GM12892 (cell line): ENCODE measurements around the gene NIP7.
A peak's percentile ranks its signal among the peaks of the same experiment; 100 is the strongest.

Source experiments
- DNase-seq: peaks from one replicate; pipeline ENCODE4 v3.0.0; 2011; ENCODE audit not compliant: insufficient read length
- FAIRE-seq: peaks from 2 replicates; lab custom pipeline; 2011; peaks lifted over from hg19 to GRCh38; lab: Jason Lieb, UNC
- POLR2A ChIP-seq: IDR thresholded peaks from 2 replicates; pipeline ENCODE4 v1.6.1; 2011; ENCODE audit warnings: low read depth, low read length, control low read depth
- POLR2AphosphoS5 ChIP-seq: IDR thresholded peaks from 2 replicates; pipeline ENCODE4 v1.6.1; 2011; ENCODE audit warnings: low read depth, low read length, control low read depth
- TAF1 ChIP-seq: IDR thresholded peaks from 2 replicates; pipeline ENCODE4 v1.6.1; 2011; ENCODE audit warnings: low read depth, mild to moderate bottlenecking, control low read depth, low read length, borderline replicate concordance

Gene NIP7

GRCh38 chr16:69329369-69330285, 9.9 kb upstream of the NIP7 start:
- DNase-seq (peak; percentile 54), FAIRE-seq (no peak)
- TF ChIP-seq POLR2A (no peak), TAF1 (no peak)

- TF ChIP-seq TAF1 (no peak), POLR2A (peak; percentile 88), POLR2AphosphoS5 (peak; percentile 83; the same call in 1 of the 2 replicates)
- DNase-seq (peak; percentile 90), FAIRE-seq (peak; percentile 90)
Measured at GRCh38 chr16:69330286-69331109, 9.1 kb upstream of the NIP7 start, which contains the start of gene PDF. Gene PDF, minus strand, starts transcription at chr16:69330588. Its CDS starts 18 bp downstream, at chr16:69330570.

GRCh38 chr16:69334696-69335095, 4.9 kb upstream of the NIP7 start:
- DNase-seq: no peak
- TF ChIP-seq TAF1: no peak
- no peak for TF ChIP-seq POLR2AphosphoS5
- no peak for TF ChIP-seq POLR2A
- FAIRE-seq: no peak

GRCh38 chr16:69338557-69339288, 849 bp upstream of the NIP7 start:
- DNase-seq (no peak), FAIRE-seq (no peak)

GRCh38 chr16:69340095-69340644, 598 bp downstream of the NIP7 start:
- no peak for DNase-seq
- TF ChIP-seq TAF1: no peak
- no peak for TF ChIP-seq POLR2AphosphoS5
- no peak for TF ChIP-seq POLR2A
- FAIRE-seq: peak; percentile 63

More at GRCh38 chr16:69338557-69339288, 849 bp upstream of the NIP7 start:
- no peak for TF ChIP-seq POLR2A
- no peak for TF ChIP-seq TAF1
- TF ChIP-seq POLR2AphosphoS5: no peak

- TF ChIP-seq TAF1 (no peak), POLR2A (no peak), POLR2AphosphoS5 (no peak)
- no peak for FAIRE-seq
- DNase-seq: no peak
Measured at GRCh38 chr16:69344171-69344570, 4.6 kb downstream of the NIP7 start.

- FAIRE-seq (no peak), DNase-seq (no peak)
- TF ChIP-seq POLR2AphosphoS5: no peak
- TF ChIP-seq TAF1: no peak
- no peak for TF ChIP-seq POLR2A
Measured at GRCh38 chr16:69345923-69346322, 6.4 kb downstream of the NIP7 start.

GRCh38 chr16:69346683-69347082, 7.1 kb downstream of the NIP7 start:
- DNase-seq (no peak), FAIRE-seq (no peak)
- TF ChIP-seq POLR2A (no peak), POLR2AphosphoS5 (no peak), TAF1 (no peak)

- DNase-seq (no peak), FAIRE-seq (no peak)
- TF ChIP-seq POLR2AphosphoS5: no peak
- no peak for TF ChIP-seq POLR2A
- no peak for TF ChIP-seq TAF1
Measured at GRCh38 chr16:69348222-69348621, 8.7 kb downstream of the NIP7 start.

GRCh38 chr16:69349536-69349935, 10.0 kb downstream of the NIP7 start:
- TF ChIP-seq TAF1: no peak
- no peak for TF ChIP-seq POLR2A
- no peak for TF ChIP-seq POLR2AphosphoS5

GRCh38 chr16:69350536-69351133, 11.1 kb downstream of the NIP7 start:
- FAIRE-seq (no peak), DNase-seq (no peak)
- TF ChIP-seq TAF1: no peak

More at GRCh38 chr16:69349536-69349935, 10.0 kb downstream of the NIP7 start:
- no peak for DNase-seq
- FAIRE-seq: no peak
